DMS153 (cell line): ENCODE data around the gene THPO.
A peak's percentile ranks its signal among the peaks of the same experiment; 100 is the strongest.

Experiments
- DNase-seq: peaks from one replicate; lab custom pipeline; 2025; lab: John Stamatoyannopoulos, UW

THPO gene

GRCh38 chr3:184384856-184385422, 6.9 kb upstream of the THPO start:
- DNase-seq: no peak

- no peak for DNase-seq
Observed at GRCh38 chr3:184384342-184384741, 6.3 kb upstream of the THPO start.

GRCh38 chr3:184383033-184383740, 5.2 kb upstream of the THPO start:
- DNase-seq: no peak

GRCh38 chr3:184382326-184383032, 4.5 kb upstream of the THPO start:
- DNase-seq: no peak

- DNase-seq: no peak
Observed at GRCh38 chr3:184381261-184382224, 3.5 kb upstream of the THPO start.

- no peak for DNase-seq
Observed at GRCh38 chr3:184380627-184381260, 2.7 kb upstream of the THPO start.

GRCh38 chr3:184380185-184380626, 2.2 kb upstream of the THPO start:
- no peak for DNase-seq

- no peak for DNase-seq
Observed at GRCh38 chr3:184379358-184380184, 1.6 kb upstream of the THPO start, which contains the start of gene CHRD. Gene CHRD, plus strand, starts transcription at chr3:184380054. Its CDS starts 265 bp downstream, at chr3:184380319.

- no peak for DNase-seq
Observed at GRCh38 chr3:184378651-184379357, 797 bp upstream of the THPO start.

GRCh38 chr3:184377374-184377773, 633 bp downstream of the THPO start:
- DNase-seq: no peak

- no peak for DNase-seq
Observed at GRCh38 chr3:184375747-184376461, 2.1 kb downstream of the THPO start.

- no peak for DNase-seq
Observed at GRCh38 chr3:184373422-184373821, 4.6 kb downstream of the THPO start.

- DNase-seq: no peak
Observed at GRCh38 chr3:184372911-184373310, 5.1 kb downstream of the THPO start.

GRCh38 chr3:184372296-184372821, 5.6 kb downstream of the THPO start:
- no peak for DNase-seq

- peak; percentile 91 for DNase-seq
Observed at GRCh38 chr3:184371570-184372018, 6.4 kb downstream of the THPO start.

GRCh38 chr3:184368586-184369183, 9.3 kb downstream of the THPO start:
- no peak for DNase-seq

GRCh38 chr3:184368116-184368515, 9.9 kb downstream of the THPO start:
- no peak for DNase-seq

GRCh38 chr3:184366619-184367289, 11.3 kb downstream of the THPO start:
- DNase-seq: no peak
